ENCODE measurements around the gene STAT5A. TPM values are rescaled to one million over a fixed set of nuclear protein-coding genes. Genes with fewer than 3 reads are reported as not detected.
"Not testable (repeated sequence)": the region's sequence is repeated elsewhere in the genome, so short reads cannot be mapped to it uniquely, and the experiment has no call there.

Gene STAT5A
- total and polyA plus RNA-seq, 2 experiments from 2014 or later, result 2.3 to 18.1 TPM

- Histone ChIP-seq H3K27me3 (ENCODE audit: insufficient read depth) (no peaks in the 10 kb centered on the region), H3K9me2 (ENCODE audit: insufficient read depth) (no peaks in the 10 kb centered on the region), H3K4me2 (no peak overlapping the region), H3K36me3 (ENCODE audit: insufficient read depth) (no peaks in the 10 kb centered on the region; the same call in 1 of the 2 replicates), H3K4me3 (no peak overlapping the region), H4K20me1 (replicated peaks; ENCODE audit: insufficient read depth) (no peaks in the 10 kb centered on the region), H3K27ac (ENCODE audit: low read depth) (no peak overlapping the region), H2AFZ (no peak overlapping the region), H3K4me1 (ENCODE audit: insufficient read depth) (no peaks in the 10 kb centered on the region), H3F3A (replicated peaks; ENCODE audit: low read depth) (no peaks in the 10 kb centered on the region), H3K79me2 (replicated peaks; ENCODE audit: insufficient read depth) (no peaks in the 10 kb centered on the region)
- H3K27me3 Mint-ChIP-seq (ENCODE audit: insufficient read depth, low read depth, poor library complexity), result peaks cover 4% of the 10 kb centered on the region
- no peak for ATAC-seq
- no peaks in the 10 kb centered on the region for H3K4me1 Mint-ChIP-seq
- H3K27ac Mint-ChIP-seq, result no peak overlapping the region
- H3K9me3 Mint-ChIP-seq, result no peaks in the 10 kb centered on the region
- TF ChIP-seq ETS1 (IDR thresholded peaks at IDR 0.05), result no peak
- no peak for TF ChIP-seq POLR2AphosphoS5 (IDR thresholded peaks at IDR 0.05; ENCODE audit: low read depth)
- TF ChIP-seq ZNF462 (CRISPR knock-in tag; IDR thresholded peaks at IDR 0.05), result no peak
- no peak for TF ChIP-seq EZH2phosphoT487 (IDR thresholded peaks at IDR 0.05; ENCODE audit: unreplicated experiment)
- TF ChIP-seq REST (IDR thresholded peaks at IDR 0.05; ENCODE audit: unreplicated experiment), result no peak
- TF ChIP-seq NANOG (IDR thresholded peaks at IDR 0.05; ENCODE audit: borderline replicate concordance), result no peak
- no peak for TF ChIP-seq STAT1 (IDR thresholded peaks at IDR 0.05; ENCODE audit: unreplicated experiment)
- no peak for TF ChIP-seq CREB1 (CRISPR knock-in tag; IDR thresholded peaks at IDR 0.05; ENCODE audit: low read depth)
- TF ChIP-seq JUNB (IDR thresholded peaks at IDR 0.05; ENCODE audit: unreplicated experiment), result no peak
- no peak for TF ChIP-seq ZNF331 (CRISPR knock-in tag; IDR thresholded peaks at IDR 0.05; ENCODE audit: low read depth)
- TF ChIP-seq ZNF114 (CRISPR knock-in tag; IDR thresholded peaks at IDR 0.05), result no peak
- DNase-seq (ENCODE audit: low spot score), result no peak
- H3K36me3 Mint-ChIP-seq (ENCODE audit: low read depth), result no peaks in the 10 kb centered on the region
- no peak overlapping the region for H3K4me3 Mint-ChIP-seq
Measured at GRCh38 chr17:42296012-42296411, 7.7 kb downstream of the STAT5A start.

GRCh38 chr17:42297775-42298174 is 9.5 kb downstream of the STAT5A start:
- not testable (repeated sequence) for H4K20me1 ChIP-seq (replicated peaks; ENCODE audit: insufficient read depth); H3K36me3 ChIP-seq (ENCODE audit: insufficient read depth); H3K27ac Mint-ChIP-seq; H3K9me2 ChIP-seq (ENCODE audit: insufficient read depth); H3K4me1 ChIP-seq (ENCODE audit: insufficient read depth); H3K4me3 ChIP-seq; H3K4me1 Mint-ChIP-seq; H3K27me3 Mint-ChIP-seq (ENCODE audit: insufficient read depth, low read depth, poor library complexity); H3K27me3 ChIP-seq (ENCODE audit: insufficient read depth); H3K27ac ChIP-seq (ENCODE audit: low read depth); H3K4me2 ChIP-seq; H3F3A ChIP-seq (replicated peaks; ENCODE audit: low read depth); ATAC-seq; H3K79me2 ChIP-seq (replicated peaks; ENCODE audit: insufficient read depth); DNase-seq (ENCODE audit: low spot score); H3K9me3 Mint-ChIP-seq; H3K36me3 Mint-ChIP-seq (ENCODE audit: low read depth); H3K4me3 Mint-ChIP-seq; H2AFZ ChIP-seq

Measured in GM23338 (cell line).